CD14-positive monocyte (primary cell): ENCODE data around the gene SEL1L3. TPM values are rescaled to one million over a fixed set of nuclear protein-coding genes. Genes with fewer than 3 reads are reported as not detected.

ENCODE experiments used
- DNase-seq, 3 donors: peaks; one replicate each; pipeline ENCODE4 v3.0.0-alpha.2; 2011 to 2022
- H2AFZ ChIP-seq: 2 replicates; pipeline ENCODE4 v1.6.0; 2012; ENCODE audit warnings: mild to moderate bottlenecking, low read depth, low read length, inconsistent platforms; ENCODE audit not compliant: insufficient read depth, poor library complexity, severe bottlenecking
- H3K27ac ChIP-seq, 2 donors: 1 replicate in 1 of 2; 2 replicates in 1 of 2; pipeline ENCODE4 v1.5.1; 2012 to 2013; ENCODE audit warnings: low read length in 2 of 2, control low read depth in 1 of 2, inconsistent platforms in 1 of 2, low read depth in 1 of 2, mild to moderate bottlenecking in 1 of 2
- H3K27me3 ChIP-seq, 2 donors: one replicate each; pipeline versions ENCODE4 v1.6.0 to v1.6.1; 2011 to 2013; ENCODE audit warnings: low read length in 2 of 2; ENCODE audit not compliant: control insufficient read depth in 2 of 2, insufficient read depth in 2 of 2
- H3K36me3 ChIP-seq, 2 donors: replicated peaks in 1 of 2; 1 replicate in 1 of 2; 2 replicates in 1 of 2; pipeline versions ENCODE4 v1.5.1 to v1.6.1; 2012 to 2013; ENCODE audit warnings: low read length in 2 of 2, control low read depth in 1 of 2, inconsistent platforms in 1 of 2, mild to moderate bottlenecking in 1 of 2; ENCODE audit not compliant: insufficient read depth in 2 of 2, control insufficient read depth in 1 of 2
- H3K4me1 ChIP-seq, 2 donors: 1 replicate in 1 of 2; 2 replicates in 1 of 2; pipeline versions ENCODE4 v1.5.1 to v1.6.1; 2012 to 2013; ENCODE audit warnings: low read length in 2 of 2, control low read depth in 1 of 2, inconsistent platforms in 1 of 2, mild to moderate bottlenecking in 1 of 2, moderate library complexity in 1 of 2; ENCODE audit not compliant: insufficient read depth in 2 of 2, control insufficient read depth in 1 of 2
- H3K4me2 ChIP-seq: replicated peaks from 2 replicates; pipeline ENCODE3; 2012; ENCODE audit warnings: low read length, moderate library complexity, mild to moderate bottlenecking; ENCODE audit not compliant: poor library complexity, severe bottlenecking; ENCODE audit errors: extremely low read depth
- H3K4me3 ChIP-seq, 3 experiments: fragments of 200-600 bp in 1 of 3; sonication (generic) in 1 of 3; replicated peaks in 1 of 3; 1 replicate in 2 of 3; 2 replicates in 1 of 3; pipeline ENCODE4 v1.5.1; 2011 to 2013; ENCODE audit warnings: low read length in 3 of 3, mild to moderate bottlenecking in 3 of 3, control low read depth in 2 of 3, low read depth in 2 of 3, inconsistent platforms in 1 of 3, moderate library complexity in 1 of 3
- H3K79me2 ChIP-seq: 2 replicates; pipeline ENCODE4 v1.6.0; 2012; ENCODE audit warnings: mild to moderate bottlenecking, control low read depth, inconsistent platforms, low read length, moderate library complexity; ENCODE audit not compliant: insufficient read depth
- H3K9ac ChIP-seq: 2 replicates; pipeline ENCODE4 v1.6.0; 2017; ENCODE audit warnings: low read length, mild to moderate bottlenecking; ENCODE audit not compliant: insufficient read depth, poor library complexity, severe bottlenecking
- H3K9me3 ChIP-seq, 2 donors: replicated peaks in 1 of 2; 1 replicate in 1 of 2; 2 replicates in 1 of 2; pipeline versions ENCODE4 v1.5.1 to v1.6.1; 2012 to 2013; ENCODE audit warnings: low read length in 2 of 2, control low read depth in 1 of 2; ENCODE audit not compliant: control insufficient read depth in 1 of 2, insufficient read depth in 1 of 2
- H4K20me1 ChIP-seq: 2 replicates; pipeline ENCODE4 v1.6.0; 2012; ENCODE audit warnings: mild to moderate bottlenecking, low read length, control low read depth, moderate library complexity; ENCODE audit not compliant: insufficient read depth
- H3K27ac Mint-ChIP-seq, 7 donors: one replicate each; pipeline ENCODE4 v1.8.0; 2020; ENCODE audit warnings: mild to moderate bottlenecking in 7 of 7, mixed read lengths in 7 of 7, moderate library complexity in 6 of 7, inconsistent platforms in 2 of 7
- H3K27me3 Mint-ChIP-seq, 3 donors: one replicate each; pipeline ENCODE4 v1.8.0; 2021 to 2022; ENCODE audit warnings: low read depth in 3 of 3, mild to moderate bottlenecking in 3 of 3, mixed read lengths in 3 of 3, moderate library complexity in 3 of 3, inconsistent platforms in 1 of 3
- H3K36me3 Mint-ChIP-seq, 2 donors: one replicate each; pipeline ENCODE4 v1.8.0; 2020; ENCODE audit warnings: mixed read lengths in 2 of 2, inconsistent platforms in 1 of 2, mild to moderate bottlenecking in 1 of 2
- H3K4me1 Mint-ChIP-seq: one replicate; pipeline ENCODE4 v1.8.0; 2020; ENCODE audit warnings: mild to moderate bottlenecking, mixed read lengths
- H3K4me3 Mint-ChIP-seq, 2 donors: one replicate each; pipeline ENCODE4 v1.8.0; 2020; ENCODE audit warnings: mild to moderate bottlenecking in 2 of 2, mixed read lengths in 2 of 2, moderate library complexity in 1 of 2
- H3K9me3 Mint-ChIP-seq, 7 donors: one replicate each; pipeline ENCODE4 v1.8.0; 2020 to 2022; ENCODE audit warnings: mixed read lengths in 7 of 7, mild to moderate bottlenecking in 6 of 7, moderate library complexity in 6 of 7, inconsistent platforms in 2 of 7
- WGBS: methylation state at CpG from one replicate; pipeline ENCODE4 v1.1.5; 2013; ENCODE audit warnings: missing lambda C conversion rate; ENCODE audit not compliant: insufficient coverage; 5-methylcytosine and 5-hydroxymethylcytosine counted together
- intact Hi-C, 2 donors: fragments of 100-400 bp; cut with micrococcal nuclease; formaldehyde crosslinking; loops; one replicate each; pipeline versions ENCODE4 v1.15.0 to v1.15.1; 2023
- polyA plus RNA-seq, 3 donors: library from polyadenylated mRNA; depleted of rRNA in 1 of 3; unstranded in 2 of 3; stranded (reverse) in 1 of 3; fragments of 300-500 nt in 2 of 3; fragments of >200 nt in 1 of 3; fragmentation: Illumina TruSeq in 2 of 3; gene quantifications; 1 replicate in 2 of 3; 2 replicates in 1 of 3; pipeline ENCODE4 v1.2.3, GENCODE V29; 2012 to 2021
- TF ChIP-seq, protein P1 (sequence below): fragments of 200-600 bp; IDR thresholded peaks from one replicate; pipeline ENCODE4 v1.8.0; 2022; ENCODE audit warnings: antibody characterized with exemption, mild to moderate bottlenecking

SEL1L3 gene
- polyA plus RNA-seq, 3 donors = 0.61 to 2.2 (median 1.7) TPM

DNA sequence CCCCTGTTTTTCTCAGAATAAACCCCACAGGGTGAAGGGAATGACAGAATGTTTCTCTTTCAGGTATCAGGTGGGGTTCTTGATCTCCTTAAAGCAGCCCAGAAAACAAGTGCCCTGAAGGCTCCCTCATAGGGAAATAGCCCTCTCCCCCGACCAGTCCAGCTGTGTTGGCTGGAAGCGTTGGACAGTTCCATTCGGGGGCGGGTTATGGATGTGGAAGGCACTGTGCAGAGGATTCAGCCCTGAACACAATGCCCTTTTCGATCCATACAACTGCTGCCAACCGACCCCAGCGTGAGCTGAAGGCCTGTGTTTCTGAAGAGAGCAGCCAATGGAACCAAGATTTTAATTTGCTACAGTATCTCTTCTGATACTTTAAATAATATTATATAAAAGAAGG, 41.5 kb downstream of the SEL1L3 start:
- Histone ChIP-seq H3K79me2 (no peaks in the 10 kb centered on the region), H3K27ac (no peak overlapping the region), H3K4me2 (no peak overlapping the region), H3K9me3 (no peaks in the 10 kb centered on the region), H3K4me3 (no peak overlapping the region), H3K9ac (no peak overlapping the region), H3K27me3 (no peaks in the 10 kb centered on the region), H3K4me1 (no peaks in the 10 kb centered on the region), H3K36me3 (no peaks in the 10 kb centered on the region), H2AFZ (no peak overlapping the region), H4K20me1 (no peaks in the 10 kb centered on the region)
- TF ChIP-seq, protein P1, sequence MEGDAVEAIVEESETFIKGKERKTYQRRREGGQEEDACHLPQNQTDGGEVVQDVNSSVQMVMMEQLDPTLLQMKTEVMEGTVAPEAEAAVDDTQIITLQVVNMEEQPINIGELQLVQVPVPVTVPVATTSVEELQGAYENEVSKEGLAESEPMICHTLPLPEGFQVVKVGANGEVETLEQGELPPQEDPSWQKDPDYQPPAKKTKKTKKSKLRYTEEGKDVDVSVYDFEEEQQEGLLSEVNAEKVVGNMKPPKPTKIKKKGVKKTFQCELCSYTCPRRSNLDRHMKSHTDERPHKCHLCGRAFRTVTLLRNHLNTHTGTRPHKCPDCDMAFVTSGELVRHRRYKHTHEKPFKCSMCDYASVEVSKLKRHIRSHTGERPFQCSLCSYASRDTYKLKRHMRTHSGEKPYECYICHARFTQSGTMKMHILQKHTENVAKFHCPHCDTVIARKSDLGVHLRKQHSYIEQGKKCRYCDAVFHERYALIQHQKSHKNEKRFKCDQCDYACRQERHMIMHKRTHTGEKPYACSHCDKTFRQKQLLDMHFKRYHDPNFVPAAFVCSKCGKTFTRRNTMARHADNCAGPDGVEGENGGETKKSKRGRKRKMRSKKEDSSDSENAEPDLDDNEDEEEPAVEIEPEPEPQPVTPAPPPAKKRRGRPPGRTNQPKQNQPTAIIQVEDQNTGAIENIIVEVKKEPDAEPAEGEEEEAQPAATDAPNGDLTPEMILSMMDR = no peak
- DNase-seq = no peak
- Mint-ChIP-seq H3K4me1 (no peaks in the 10 kb centered on the region), H3K27me3 (peaks cover 0 to 3% (median 0%) of the 10 kb centered on the region in 3 donors), H3K36me3 (peaks cover 0 to 6% of the 10 kb centered on the region in 2 donors), H3K4me3 (no peak overlapping the region), H3K9me3 (no peaks in the 10 kb centered on the region), H3K27ac (no peak overlapping the region)
- 93% methylated on average over 3 of the region's 7 CpGs for WGBS
- intact Hi-C loops = no loop called here

DNA sequence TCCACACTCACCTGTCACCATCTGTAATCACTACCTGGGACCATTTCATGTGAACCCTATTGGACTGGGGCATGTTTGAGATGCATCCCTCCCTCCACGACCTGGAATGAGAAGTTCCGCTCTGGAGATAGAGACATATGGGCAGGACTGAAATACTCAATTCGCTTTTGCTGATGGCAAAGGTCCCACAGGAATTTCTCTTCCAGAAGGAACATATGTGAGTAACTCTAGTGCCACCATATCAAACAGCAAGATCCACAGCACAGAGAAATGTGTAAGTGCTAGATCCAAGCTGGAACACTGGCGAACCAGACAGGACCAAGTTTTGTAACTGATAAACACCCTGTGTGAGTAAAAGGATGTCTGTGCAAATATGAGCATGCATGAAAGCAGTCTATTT, 43.9 kb downstream of the SEL1L3 start:
- intact Hi-C loops = no loop called here
- Mint-ChIP-seq H3K4me3 (no peak overlapping the region), H3K36me3 (peaks cover 0 to 6% of the 10 kb centered on the region in 2 donors), H3K9me3 (no peaks in the 10 kb centered on the region), H3K27me3 (peaks cover 0 to 4% (median 0%) of the 10 kb centered on the region in 3 donors), H3K27ac (no peak overlapping the region), H3K4me1 (peaks cover 10% of the 10 kb centered on the region)
- Histone ChIP-seq H3K9ac (no peak overlapping the region), H2AFZ (no peak overlapping the region), H4K20me1 (no peaks in the 10 kb centered on the region), H3K27ac (no peak overlapping the region), H3K4me3 (no peak overlapping the region), H3K9me3 (no peaks in the 10 kb centered on the region), H3K36me3 (no peaks in the 10 kb centered on the region), H3K4me2 (no peak overlapping the region), H3K4me1 (peaks cover 4% of the 10 kb centered on the region in 2 donors), H3K27me3 (no peaks in the 10 kb centered on the region), H3K79me2 (no peaks in the 10 kb centered on the region)
- TF ChIP-seq, protein P1 = no peak
- DNase-seq = no peak
- WGBS = no CpG with 5 or more reads among the region's 4 CpGs
